OCI-LY1 (cell line): ENCODE data around the gene HAUS1.
A peak's percentile ranks its signal among the peaks of the same experiment; 100 is the strongest.

Experiments used
- H2AFZ ChIP-seq: fragments of 200-600 bp; sonication (generic), shearing (Covaris generic); 2 replicates; pipeline ENCODE4 v1.6.0; 2014; ENCODE audit warnings: antibody characterized with exemption, mild to moderate bottlenecking, low read length
- H3F3A ChIP-seq: fragments of 200-600 bp; sonication (generic), shearing (Covaris generic); 2 replicates; pipeline ENCODE4 v1.6.0; 2014; ENCODE audit warnings: mild to moderate bottlenecking, antibody characterized with exemption, low read length, moderate library complexity; ENCODE audit not compliant: insufficient read depth
- H3K27ac ChIP-seq: fragments of 200-600 bp; sonication (generic); 2 replicates; pipeline ENCODE4 v1.5.1; 2014; ENCODE audit warnings: low read length, mixed run types, mild to moderate bottlenecking, low read depth; ENCODE audit not compliant: poor library complexity, severe bottlenecking
- H3K27me3 ChIP-seq: fragments of 200-600 bp; sonication (generic); 2 replicates; pipeline ENCODE4 v1.6.0; 2014; ENCODE audit warnings: antibody characterized with exemption, mild to moderate bottlenecking, low read length, moderate library complexity; ENCODE audit not compliant: insufficient read depth
- H3K36me3 ChIP-seq: fragments of 200-600 bp; sonication (generic); 2 replicates; pipeline ENCODE4 v1.6.1; 2014; ENCODE audit warnings: mild to moderate bottlenecking, antibody characterized with exemption, low read length, moderate library complexity, mixed read lengths; ENCODE audit not compliant: insufficient read depth
- H3K4me1 ChIP-seq: fragments of 200-600 bp; sonication (generic); 2 replicates; pipeline ENCODE4 v1.5.1; 2014; ENCODE audit warnings: mild to moderate bottlenecking, low read length, moderate library complexity; ENCODE audit not compliant: insufficient read depth, severe bottlenecking
- H3K4me2 ChIP-seq: fragments of 200-600 bp; sonication (generic), shearing (Covaris generic); 2 replicates; pipeline ENCODE4 v1.6.1; 2014; ENCODE audit warnings: low read length
- H3K4me3 ChIP-seq: fragments of 200-600 bp; sonication (generic); 2 replicates; pipeline ENCODE4 v1.5.1; 2014; ENCODE audit warnings: low read length, low read depth, mild to moderate bottlenecking, mixed read lengths; ENCODE audit not compliant: poor library complexity, severe bottlenecking
- H3K79me2 ChIP-seq: fragments of 200-600 bp; shearing (Covaris generic); 2 replicates; pipeline ENCODE4 v1.6.1; 2016; ENCODE audit warnings: mixed run types, low read length, mixed read lengths; ENCODE audit not compliant: insufficient read depth
- H3K9ac ChIP-seq: fragments of 200-600 bp; sonication (generic), shearing (Covaris generic); 2 replicates; pipeline ENCODE4 v1.6.1; 2014; ENCODE audit warnings: mild to moderate bottlenecking, low read length, mixed read lengths
- H3K9me2 ChIP-seq: fragments of 200-600 bp; sonication (generic), shearing (Covaris generic); 2 replicates; pipeline ENCODE4 v1.6.1; 2014; ENCODE audit warnings: low read depth, mild to moderate bottlenecking, low read length, mixed read lengths
- H3K9me3 ChIP-seq: fragments of 200-600 bp; shearing (Covaris generic); 2 replicates; pipeline ENCODE4 v1.6.1; 2014; ENCODE audit warnings: low read length, mixed read lengths
- H4K20me1 ChIP-seq: fragments of 200-600 bp; sonication (generic), shearing (Covaris generic); 2 replicates; pipeline ENCODE4 v1.6.0; 2016; ENCODE audit warnings: mild to moderate bottlenecking, low read length; ENCODE audit not compliant: insufficient read depth
- EZH2 ChIP-seq: fragments of 200-600 bp; sonication (generic), shearing (Covaris generic); IDR thresholded peaks from 2 replicates; pipeline ENCODE4 v1.8.0; 2017; ENCODE audit warnings: borderline replicate concordance, mixed run types, mild to moderate bottlenecking, antibody characterized with exemption, low read length, moderate library complexity, mixed read lengths
- TF ChIP-seq, protein P1 (sequence below): fragments of 200-600 bp; sonication (generic), shearing (Covaris generic); IDR thresholded peaks from 2 replicates; pipeline ENCODE4 v1.5.1; 2017; ENCODE audit warnings: mild to moderate bottlenecking, antibody characterized with exemption, low read length, moderate library complexity, mixed read lengths

Gene HAUS1

DNA sequence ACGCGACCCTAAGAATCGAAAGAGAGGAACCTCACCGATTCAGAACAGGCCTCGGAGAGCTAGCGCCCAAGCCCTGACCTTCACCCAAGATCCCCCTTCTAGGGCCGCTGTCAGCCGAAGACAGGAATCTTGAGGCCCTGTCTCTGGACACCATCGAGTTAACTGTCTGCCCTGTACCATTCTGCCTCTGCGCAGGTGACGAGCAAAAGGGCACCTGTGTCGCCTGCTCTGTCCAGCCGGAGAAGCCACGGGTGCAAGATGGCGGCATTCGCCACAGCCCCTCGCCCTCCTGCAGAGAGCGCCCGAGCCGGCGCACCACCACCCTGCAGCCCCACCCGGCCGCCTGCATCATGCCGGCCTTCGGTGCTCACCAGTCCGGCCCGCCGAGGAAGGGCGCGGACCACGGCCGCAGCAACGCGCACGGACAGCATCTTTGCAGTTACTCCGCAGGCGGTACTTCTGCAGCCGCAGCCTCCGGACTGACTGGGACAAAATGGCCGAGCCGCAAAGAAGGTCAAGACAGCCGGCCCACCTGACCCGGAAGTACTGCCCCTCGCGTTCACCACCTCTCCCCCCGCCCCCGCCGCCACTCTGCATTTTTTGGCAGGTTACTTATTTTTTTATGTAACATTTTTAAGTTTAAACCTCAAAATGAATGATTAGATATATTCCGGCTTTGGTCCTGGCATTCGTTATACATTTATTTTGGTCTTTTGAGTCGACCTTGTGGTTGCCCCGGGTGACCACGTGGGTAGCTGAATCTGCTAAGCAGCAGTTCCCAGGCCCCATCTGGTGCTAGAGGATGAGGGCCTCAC is 6.2 kb upstream of the HAUS1 start, which contains the start of gene ATP5F1A:
TSS of gene ATP5F1A (minus strand) at position 496 of the 815 bp plus-strand sequence. CDS start at position 431, 65 bp downstream.
- peak within 1 kb of the TSS; percentile 86 for H3K27ac ChIP-seq
- peak within 1 kb of the TSS; percentile 99 for H3K4me3 ChIP-seq
- peaks cover 47% of the 10 kb centered on the region for H3K79me2 ChIP-seq
- H3K9me3 ChIP-seq, result no peaks in the 10 kb centered on the region
- no peaks in the 10 kb centered on the region for H3F3A ChIP-seq
- H3K9me2 ChIP-seq, result no peaks in the 10 kb centered on the region
- TF ChIP-seq, protein P1, sequence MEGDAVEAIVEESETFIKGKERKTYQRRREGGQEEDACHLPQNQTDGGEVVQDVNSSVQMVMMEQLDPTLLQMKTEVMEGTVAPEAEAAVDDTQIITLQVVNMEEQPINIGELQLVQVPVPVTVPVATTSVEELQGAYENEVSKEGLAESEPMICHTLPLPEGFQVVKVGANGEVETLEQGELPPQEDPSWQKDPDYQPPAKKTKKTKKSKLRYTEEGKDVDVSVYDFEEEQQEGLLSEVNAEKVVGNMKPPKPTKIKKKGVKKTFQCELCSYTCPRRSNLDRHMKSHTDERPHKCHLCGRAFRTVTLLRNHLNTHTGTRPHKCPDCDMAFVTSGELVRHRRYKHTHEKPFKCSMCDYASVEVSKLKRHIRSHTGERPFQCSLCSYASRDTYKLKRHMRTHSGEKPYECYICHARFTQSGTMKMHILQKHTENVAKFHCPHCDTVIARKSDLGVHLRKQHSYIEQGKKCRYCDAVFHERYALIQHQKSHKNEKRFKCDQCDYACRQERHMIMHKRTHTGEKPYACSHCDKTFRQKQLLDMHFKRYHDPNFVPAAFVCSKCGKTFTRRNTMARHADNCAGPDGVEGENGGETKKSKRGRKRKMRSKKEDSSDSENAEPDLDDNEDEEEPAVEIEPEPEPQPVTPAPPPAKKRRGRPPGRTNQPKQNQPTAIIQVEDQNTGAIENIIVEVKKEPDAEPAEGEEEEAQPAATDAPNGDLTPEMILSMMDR, result 0 out of 2 replicates have a peak, but pooled peaks have one; percentile 17
- no peak for TF ChIP-seq EZH2
- H3K36me3 ChIP-seq, result peaks cover 37% of the 10 kb centered on the region
- H4K20me1 ChIP-seq, result peaks cover 2% of the 10 kb centered on the region; the same call in 1 of the 2 replicates
- peaks cover 30% of the 10 kb centered on the region for H3K4me1 ChIP-seq
- peak within 1 kb of the TSS; percentile 92 for H3K4me2 ChIP-seq
- H3K9ac ChIP-seq, result peak within 1 kb of the TSS; percentile 98
- H3K27me3 ChIP-seq, result no peaks in the 10 kb centered on the region
- H2AFZ ChIP-seq, result 0 out of 2 replicates have a peak within 1 kb of the TSS, but pooled peaks have one; percentile 13

DNA sequence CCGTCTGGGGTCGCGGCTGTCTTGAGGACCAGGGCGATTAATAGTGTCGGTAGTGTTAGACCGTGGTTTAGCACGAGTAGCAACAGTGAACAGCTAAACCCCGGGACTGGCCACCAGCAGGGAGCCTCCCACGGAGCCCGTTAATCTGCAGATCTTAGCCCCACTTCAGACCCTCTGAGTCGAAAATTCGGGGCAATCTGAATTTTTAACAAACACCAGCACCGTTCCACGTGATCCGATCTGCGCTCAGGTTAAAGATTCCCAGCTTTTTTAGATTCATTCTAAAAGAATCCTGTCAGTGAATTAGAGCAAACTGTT is 5.6 kb upstream of the HAUS1 start:
- Histone ChIP-seq H3K27me3 (no peaks in the 10 kb centered on the region), H3K27ac (peak overlapping the region; percentile 86), H3K36me3 (peaks cover 31% of the 10 kb centered on the region), H3K9me3 (no peaks in the 10 kb centered on the region), H3K4me1 (peaks cover 31% of the 10 kb centered on the region), H3K79me2 (peaks cover 41% of the 10 kb centered on the region), H3K4me2 (peak overlapping the region; percentile 92), H3K4me3 (peak overlapping the region; percentile 99), H3K9me2 (no peaks in the 10 kb centered on the region), H3F3A (no peaks in the 10 kb centered on the region), H3K9ac (peak overlapping the region; percentile 98), H2AFZ (no peak overlapping the region), H4K20me1 (peaks cover 2% of the 10 kb centered on the region; the same call in 1 of the 2 replicates)
- no peak for TF ChIP-seq EZH2
- TF ChIP-seq, protein P1, result no peak

DNA sequence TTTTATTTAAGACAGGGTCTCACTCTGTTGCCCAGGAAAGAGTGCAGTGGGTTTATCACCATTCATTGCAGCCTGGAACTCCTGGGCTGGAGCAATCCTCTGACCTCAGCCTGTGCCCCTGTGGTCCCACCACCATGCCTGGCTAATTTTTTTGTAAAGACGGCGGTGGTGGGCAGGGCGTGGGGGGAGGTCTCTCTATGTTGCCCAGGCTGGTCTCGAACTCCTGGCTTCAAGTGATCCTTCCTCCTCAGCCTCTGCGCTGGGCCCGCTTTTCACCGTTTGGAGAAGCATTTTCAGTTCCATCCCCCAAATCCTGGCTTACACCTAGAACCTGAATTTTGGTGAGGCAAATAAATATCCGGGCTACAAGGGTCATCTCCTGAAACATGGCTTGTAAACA is 4.7 kb upstream of the HAUS1 start:
- Histone ChIP-seq H3K4me2 (no peak overlapping the region), H3K4me1 (peaks cover 35% of the 10 kb centered on the region), H3K9me2 (no peaks in the 10 kb centered on the region), H3K27me3 (no peaks in the 10 kb centered on the region), H3K36me3 (peaks cover 22% of the 10 kb centered on the region), H3K9me3 (no peaks in the 10 kb centered on the region), H3F3A (no peaks in the 10 kb centered on the region), H3K9ac (no peak overlapping the region), H3K27ac (no peak overlapping the region), H3K79me2 (peaks cover 36% of the 10 kb centered on the region), H3K4me3 (no peak overlapping the region), H4K20me1 (peaks cover 2% of the 10 kb centered on the region; the same call in 1 of the 2 replicates), H2AFZ (no peak overlapping the region)
- TF ChIP-seq, protein P1, result no peak
- TF ChIP-seq EZH2, result no peak
